AG09319 (cell line): ENCODE data around the gene LMNTD1.

Experiments used
- DNase-seq: peaks from one replicate; pipeline ENCODE4 v3.0.0-alpha.2; 2010; ENCODE audit warnings: low read depth; ENCODE audit errors: extremely low read depth
- CTCF ChIP-seq: IDR thresholded peaks from 2 replicates; pipeline ENCODE4 v1.5.1; 2011; ENCODE audit warnings: low read depth, mild to moderate bottlenecking, inconsistent platforms, low read length, moderate library complexity

Gene LMNTD1

GRCh38 chr12:25456474-25456873, 96.6 kb downstream of the LMNTD1 start:
- DNase-seq = no peak
- TF ChIP-seq CTCF = no peak

- no peak for DNase-seq
- no peak for TF ChIP-seq CTCF
Measured at GRCh38 chr12:25455696-25456095, 97.4 kb downstream of the LMNTD1 start.

- no peak for DNase-seq
- TF ChIP-seq CTCF = no peak
Measured at GRCh38 chr12:25449007-25449406, 104.1 kb downstream of the LMNTD1 start.

- no peak for DNase-seq
- TF ChIP-seq CTCF = no peak
Measured at GRCh38 chr12:25447046-25447445, 106.0 kb downstream of the LMNTD1 start.

GRCh38 chr12:25438638-25439037, 114.4 kb downstream of the LMNTD1 start:
- no peak for TF ChIP-seq CTCF
- DNase-seq = no peak

- peak; percentile 84 for TF ChIP-seq CTCF
- DNase-seq = peak; percentile 72
Measured at GRCh38 chr12:25436206-25437030, 116.7 kb downstream of the LMNTD1 start.

GRCh38 chr12:25435431-25435830, 117.7 kb downstream of the LMNTD1 start:
- no peak for TF ChIP-seq CTCF
- no peak for DNase-seq
